ENCODE measurements around the gene MIPEP.

MIPEP gene

GRCh38 chr13:23844132-23844531 lies 45.1 kb downstream of the MIPEP start:
- Histone ChIP-seq H3K4me3 (ENCODE audit: low read depth, low read length) (no peak overlapping the region), H3K36me3 (replicated peaks) (no peaks in the 10 kb centered on the region), H3K27me3 (replicated peaks) (no peaks in the 10 kb centered on the region), H3K27ac (no peak overlapping the region)
- no peak for TF ChIP-seq CTCF (IDR thresholded peaks at IDR 0.05; ENCODE audit: low read depth, low read length, missing control alignments)
- in situ Hi-C loops (cut with HindIII; ENCODE audit: low pct_ligation_motif_present, low sequenced_read_pairs) = no loop called here
- no peak for DNase-seq

- no peak for TF ChIP-seq CTCF (IDR thresholded peaks at IDR 0.05; ENCODE audit: low read depth, low read length, missing control alignments)
- Histone ChIP-seq H3K27me3 (replicated peaks) (no peaks in the 10 kb centered on the region), H3K36me3 (replicated peaks) (no peaks in the 10 kb centered on the region), H3K27ac (no peak overlapping the region), H3K4me3 (ENCODE audit: low read depth, low read length) (no peak overlapping the region)
- in situ Hi-C loops (cut with HindIII; ENCODE audit: low pct_ligation_motif_present, low sequenced_read_pairs) = no loop called here
- no peak for DNase-seq
Measured at GRCh38 chr13:23843436-23843835, 45.8 kb downstream of the MIPEP start.

GRCh38 chr13:23842406-23842805 lies 46.8 kb downstream of the MIPEP start:
- no peak overlapping the region for H3K4me3 ChIP-seq (ENCODE audit: low read depth, low read length)
- in situ Hi-C loops (cut with HindIII; ENCODE audit: low pct_ligation_motif_present, low sequenced_read_pairs) = no loop called here
- H3K27ac ChIP-seq = no peak overlapping the region
- no peak for DNase-seq
- H3K27me3 ChIP-seq (replicated peaks) = no peaks in the 10 kb centered on the region
- no peaks in the 10 kb centered on the region for H3K36me3 ChIP-seq (replicated peaks)
- no peak for TF ChIP-seq CTCF (IDR thresholded peaks at IDR 0.05; ENCODE audit: low read depth, low read length, missing control alignments)

- Histone ChIP-seq H3K36me3 (replicated peaks) (no peaks in the 10 kb centered on the region), H3K4me3 (ENCODE audit: low read depth, low read length) (no peak overlapping the region), H3K27me3 (replicated peaks) (no peaks in the 10 kb centered on the region), H3K27ac (no peak overlapping the region)
- DNase-seq = no peak
- no peak for TF ChIP-seq CTCF (IDR thresholded peaks at IDR 0.05; ENCODE audit: low read depth, low read length, missing control alignments)
- in situ Hi-C loops (cut with HindIII; ENCODE audit: low pct_ligation_motif_present, low sequenced_read_pairs) = no loop called here
Measured at GRCh38 chr13:23833733-23834611, 55.2 kb downstream of the MIPEP start.

GRCh38 chr13:23828866-23829265 lies 60.3 kb downstream of the MIPEP start:
- H3K27ac ChIP-seq = no peak overlapping the region
- H3K4me3 ChIP-seq (ENCODE audit: low read depth, low read length) = no peak overlapping the region
- no peaks in the 10 kb centered on the region for H3K27me3 ChIP-seq (replicated peaks)
- in situ Hi-C loops (cut with HindIII; ENCODE audit: low pct_ligation_motif_present, low sequenced_read_pairs) = no loop called here
- no peak for TF ChIP-seq CTCF (IDR thresholded peaks at IDR 0.05; ENCODE audit: low read depth, low read length, missing control alignments)
- H3K36me3 ChIP-seq (replicated peaks) = no peaks in the 10 kb centered on the region
- DNase-seq = no peak

GRCh38 chr13:23828086-23828485 lies 61.1 kb downstream of the MIPEP start:
- in situ Hi-C loops (cut with HindIII; ENCODE audit: low pct_ligation_motif_present, low sequenced_read_pairs) = no loop called here
- Histone ChIP-seq H3K27me3 (replicated peaks) (no peaks in the 10 kb centered on the region), H3K4me3 (ENCODE audit: low read depth, low read length) (no peak overlapping the region), H3K27ac (no peak overlapping the region), H3K36me3 (replicated peaks) (no peaks in the 10 kb centered on the region)
- TF ChIP-seq CTCF (IDR thresholded peaks at IDR 0.05; ENCODE audit: low read depth, low read length, missing control alignments) = no peak
- DNase-seq = no peak

All from brain microvascular endothelial cell (primary cell).